ENCODE data around the gene HOXB6. TPM values are rescaled to one million over a fixed set of nuclear protein-coding genes. Genes with fewer than 3 reads are reported as not detected.

HOXB6 gene
- total RNA-seq, 4 donors from 2014 or later: 34.3 to 98.4 (median 66.7) TPM

GRCh38 chr17:48567209-48567608 lies 37.6 kb downstream of the HOXB6 start:
- Histone ChIP-seq H3K4me3 (no peak overlapping the region), H3K27ac (peak overlapping the region in 3 of 4 donors; percentile 17 to 92 (median 79)), H3K4me1 (peaks cover 0 to 76% (median 2%) of the 10 kb centered on the region in 4 donors), H3K9me3 (no peaks in the 10 kb centered on the region), H3K36me3 (peaks cover 0 to 12% (median 0%) of the 10 kb centered on the region in 3 donors), H3K27me3 (no peaks in the 10 kb centered on the region)
- DNase-seq: peak in 2 of 3 donors; percentile 69 to 74
- TF ChIP-seq POLR2A (IDR thresholded peaks at IDR 0.05): no peak
- TF ChIP-seq CTCF (IDR thresholded peaks at IDR 0.05): no peak

GRCh38 chr17:48566717-48567116 lies 38.1 kb downstream of the HOXB6 start:
- TF ChIP-seq POLR2A (IDR thresholded peaks at IDR 0.05): no peak
- TF ChIP-seq CTCF (IDR thresholded peaks at IDR 0.05): no peak
- H3K36me3 ChIP-seq: peaks cover 0 to 12% (median 0%) of the 10 kb centered on the region in 3 donors
- peaks cover 0 to 76% (median 2%) of the 10 kb centered on the region in 4 donors for H3K4me1 ChIP-seq
- H3K4me3 ChIP-seq: no peak overlapping the region
- DNase-seq: no peak
- H3K9me3 ChIP-seq: no peaks in the 10 kb centered on the region
- peak overlapping the region in 3 of 4 donors; percentile 17 to 92 (median 79) for H3K27ac ChIP-seq
- H3K27me3 ChIP-seq: no peaks in the 10 kb centered on the region

GRCh38 chr17:48565925-48566710 lies 38.7 kb downstream of the HOXB6 start:
- Histone ChIP-seq H3K36me3 (peaks cover 0 to 7% (median 0%) of the 10 kb centered on the region in 3 donors), H3K4me1 (peaks cover 0 to 80% (median 2%) of the 10 kb centered on the region in 4 donors), H3K27ac (peak overlapping the region in 1 of 4 donors; percentile 79), H3K9me3 (no peaks in the 10 kb centered on the region), H3K4me3 (no peak overlapping the region), H3K27me3 (no peaks in the 10 kb centered on the region)
- no peak for TF ChIP-seq POLR2A (IDR thresholded peaks at IDR 0.05)
- no peak for TF ChIP-seq CTCF (IDR thresholded peaks at IDR 0.05)
- peak in 1 of 3 donors; percentile 11 for DNase-seq

- TF ChIP-seq CTCF (IDR thresholded peaks at IDR 0.05): no peak
- no peak for TF ChIP-seq POLR2A (IDR thresholded peaks at IDR 0.05)
- Histone ChIP-seq H3K9me3 (no peaks in the 10 kb centered on the region), H3K36me3 (no peaks in the 10 kb centered on the region), H3K4me3 (peak overlapping the region in 1 of 4 donors; percentile 37), H3K27me3 (no peaks in the 10 kb centered on the region), H3K4me1 (peaks cover 0 to 87% (median 2%) of the 10 kb centered on the region in 4 donors), H3K27ac (peak overlapping the region in 2 of 4 donors; percentile 62 to 96)
- DNase-seq: peak in 1 of 3 donors; percentile 11
These were observed 39.7 kb downstream of the HOXB6 start for GRCh38 chr17:48565022-48565554.

GRCh38 chr17:48564188-48565021 lies 40.4 kb downstream of the HOXB6 start:
- no peaks in the 10 kb centered on the region for H3K9me3 ChIP-seq
- H3K4me1 ChIP-seq: peaks cover 0 to 87% (median 2%) of the 10 kb centered on the region in 4 donors
- H3K27me3 ChIP-seq: no peaks in the 10 kb centered on the region
- H3K27ac ChIP-seq: peak overlapping the region; percentile 43 to 96 (median 62)
- DNase-seq: peak in 2 of 3 donors; percentile 46 to 47
- no peak for TF ChIP-seq CTCF (IDR thresholded peaks at IDR 0.05)
- TF ChIP-seq POLR2A (IDR thresholded peaks at IDR 0.05): no peak
- H3K36me3 ChIP-seq: no peaks in the 10 kb centered on the region
- peak overlapping the region; percentile 8 to 43 (median 32) for H3K4me3 ChIP-seq
